Activated T-cell treated with anti-CD3 and anti-CD28 coated beads for 4 hours (primary cell): ENCODE data around the gene DCAF10.
"Not testable (repeated sequence)": the region's sequence is repeated elsewhere in the genome, so short reads cannot be mapped to it uniquely, and the experiment has no call there.

ENCODE experiments used
- DNase-seq: peaks from one replicate; pipeline ENCODE4 v3.0.0-alpha.2; 2020

Gene DCAF10

DNA sequence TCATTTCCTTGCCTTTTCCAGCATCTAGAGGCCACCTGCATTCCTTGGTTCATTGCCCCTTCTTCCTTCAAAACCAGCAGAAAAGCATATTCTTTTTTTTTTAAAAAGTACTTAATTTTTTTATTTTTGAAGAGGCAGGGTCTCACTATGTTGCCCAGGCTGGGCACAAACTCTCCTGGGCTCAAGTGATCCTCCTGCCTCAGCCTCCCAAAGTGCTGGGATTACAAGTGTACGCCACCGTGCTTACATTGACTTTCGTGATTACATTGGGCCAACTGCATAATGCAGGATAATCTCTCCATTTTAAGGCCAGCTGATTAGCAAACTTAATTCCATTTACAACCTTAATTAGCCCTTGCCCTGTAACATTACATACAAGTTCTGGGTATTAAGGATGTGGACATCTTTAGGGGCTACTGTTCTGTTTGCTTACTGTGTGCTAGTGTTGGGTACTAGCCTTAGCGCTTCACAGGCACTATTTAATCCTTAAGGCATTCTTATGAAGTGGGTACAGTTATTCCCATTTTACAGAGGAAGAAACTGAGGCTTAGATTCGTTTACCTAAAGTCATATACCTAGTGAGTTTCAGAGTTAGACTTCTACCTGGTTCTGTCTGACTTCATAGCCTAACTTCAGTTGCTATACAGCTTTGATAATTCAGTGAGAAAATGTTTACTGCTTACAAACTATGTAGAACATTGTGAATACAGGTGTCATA, 69.6 kb downstream of the DCAF10 start:
- no peak for DNase-seq

DNA sequence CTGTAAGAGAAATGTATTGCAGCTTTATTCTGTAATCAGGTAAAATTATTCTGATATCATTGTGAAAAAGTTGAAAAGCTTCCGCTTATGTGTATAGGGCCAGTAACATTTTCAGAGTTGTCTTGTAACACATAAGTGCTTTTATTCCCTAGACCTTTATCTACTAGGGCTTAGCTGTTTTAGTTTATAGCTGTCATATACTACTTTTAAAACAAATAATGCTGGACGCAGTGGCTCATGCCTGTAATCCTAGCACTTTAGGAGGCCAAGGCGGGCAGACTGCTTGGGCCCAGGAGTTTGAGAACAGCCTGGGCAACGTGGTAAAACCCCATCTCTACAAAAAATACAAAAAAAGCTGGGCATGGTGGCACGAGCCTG, 70.2 kb downstream of the DCAF10 start:
- no peak for DNase-seq

DNA sequence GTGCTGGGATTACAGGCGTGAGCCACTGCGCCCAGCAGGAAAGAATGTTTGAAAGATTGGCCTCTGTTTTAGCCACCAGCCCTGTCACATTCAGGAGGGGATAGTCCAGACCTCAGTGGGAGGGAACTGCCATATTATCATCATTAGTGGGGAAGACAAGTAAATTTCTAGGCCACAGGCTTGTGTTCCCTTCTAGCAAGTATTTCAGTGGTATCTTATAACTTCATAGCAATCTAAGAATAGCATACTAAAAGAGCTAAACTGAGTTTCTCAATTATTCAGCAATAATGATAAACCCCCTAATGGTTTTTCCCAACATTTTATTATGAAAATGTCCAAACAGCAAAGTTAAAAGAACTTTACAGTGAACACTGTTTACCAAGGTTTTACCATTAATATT, 73.4 kb downstream of the DCAF10 start:
- DNase-seq: no peak

DNA sequence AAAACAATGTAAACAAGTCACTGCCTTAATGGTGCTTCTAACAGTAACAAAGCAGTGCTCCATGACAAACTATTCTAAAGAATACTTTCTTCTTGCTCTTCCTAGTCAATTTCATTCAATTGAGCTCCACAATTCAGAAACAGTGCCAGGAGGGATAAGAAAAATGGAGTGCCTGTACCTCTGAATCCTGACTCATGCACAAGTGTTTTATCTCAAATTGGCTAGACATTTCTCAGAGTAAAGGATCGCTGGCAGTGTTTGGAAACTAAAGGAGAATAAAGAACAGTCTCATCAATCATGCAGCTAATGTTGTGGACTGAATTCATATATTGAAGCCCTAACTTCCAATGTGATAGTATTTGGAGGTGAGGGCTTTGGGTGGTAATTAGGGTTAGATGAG, 75.8 kb downstream of the DCAF10 start:
- no peak for DNase-seq

DNA sequence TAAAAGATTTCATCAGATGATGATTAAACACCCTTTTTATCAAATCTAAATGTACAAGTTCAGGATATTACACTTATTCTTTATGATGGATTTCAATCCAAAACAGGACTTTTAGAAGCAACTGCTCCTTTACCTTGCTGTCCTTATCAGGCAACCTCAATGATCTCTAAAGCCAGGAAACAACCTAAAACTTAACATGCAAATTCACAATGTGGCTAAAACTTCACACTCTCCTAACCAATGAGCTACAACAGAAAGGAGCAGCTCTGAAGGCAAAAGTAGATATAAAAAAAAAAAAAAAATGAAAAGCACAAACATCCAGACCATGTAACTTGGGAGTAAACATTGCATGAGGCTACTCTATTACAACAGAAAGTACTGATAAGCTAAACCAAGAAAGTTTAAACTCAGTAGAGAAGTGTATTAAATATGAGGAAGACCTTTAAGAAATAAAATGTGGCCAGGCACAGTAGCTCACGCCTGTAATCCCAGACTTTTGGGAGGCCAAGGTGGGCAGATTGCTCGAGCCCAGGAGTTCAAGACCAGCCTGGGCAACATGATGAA, 80.4 kb downstream of the DCAF10 start:
- no peak for DNase-seq

DNA sequence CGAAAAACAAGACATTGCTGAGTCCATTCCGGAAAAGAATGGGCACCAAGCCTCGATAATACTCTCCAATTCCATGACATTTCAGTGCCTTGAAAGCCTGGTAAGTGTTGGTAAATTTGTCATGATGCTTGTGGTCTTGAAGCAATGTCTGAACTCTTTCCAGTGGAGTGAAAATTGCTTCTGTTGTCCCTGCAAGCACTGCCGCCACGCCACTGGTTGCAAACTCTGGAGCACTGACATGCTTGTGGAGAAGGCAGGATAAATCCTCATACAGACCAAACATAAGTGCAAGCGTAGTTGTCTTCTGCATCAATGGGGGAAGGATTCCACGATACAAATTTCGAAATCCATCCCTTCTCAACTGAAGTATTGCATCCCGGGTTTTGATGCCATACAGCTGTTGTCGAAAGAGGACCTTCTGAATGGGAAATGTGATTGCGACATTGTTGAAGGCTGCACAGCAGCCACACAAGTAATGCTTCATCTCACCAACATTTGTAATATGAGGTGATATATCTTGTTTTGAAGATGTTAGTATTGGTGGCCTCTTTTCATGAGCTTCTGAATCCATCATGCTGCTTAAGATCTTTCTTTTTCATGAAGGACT, 87.5 kb downstream of the DCAF10 start:
- DNase-seq: not testable (repeated sequence)

DNA sequence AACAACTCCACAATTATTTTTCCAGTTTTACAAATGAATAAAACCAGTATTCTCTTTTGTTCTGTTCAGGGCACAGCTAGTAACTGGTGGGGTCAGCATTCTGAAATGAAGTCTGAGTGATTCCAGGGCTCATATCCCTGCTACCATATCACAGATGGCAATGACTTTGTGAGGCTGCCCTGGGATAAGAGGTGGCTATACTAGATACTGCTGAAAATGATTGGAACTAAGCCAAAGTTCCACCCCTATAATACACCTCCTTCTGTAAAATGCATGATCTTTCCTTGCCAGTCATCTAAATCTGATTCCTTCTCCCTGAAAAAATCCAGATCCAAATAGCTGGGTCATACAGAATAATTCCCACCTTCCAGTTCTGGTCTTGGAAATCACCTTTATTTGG, 88.9 kb downstream of the DCAF10 start:
- DNase-seq: no peak

DNA sequence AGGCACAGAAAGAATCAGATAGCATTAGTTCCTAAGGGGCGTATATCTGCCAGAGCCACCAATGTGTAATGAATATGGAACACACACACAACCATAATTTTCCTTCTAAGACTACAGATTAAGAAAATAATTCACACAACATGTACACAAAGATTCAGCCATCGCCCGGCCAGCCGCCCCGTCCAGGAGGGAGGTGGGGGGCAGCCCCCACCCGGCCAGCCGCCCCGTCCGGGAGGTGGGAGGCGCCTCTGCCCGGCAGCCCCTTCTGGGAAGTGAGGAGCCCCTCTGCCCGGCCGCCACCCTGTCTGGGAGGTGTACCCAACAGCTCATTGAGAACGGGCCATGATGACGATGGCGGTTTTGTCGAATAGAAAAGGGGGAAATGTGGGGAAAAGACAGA, 90.4 kb downstream of the DCAF10 start:
- DNase-seq: not testable (repeated sequence)

DNA sequence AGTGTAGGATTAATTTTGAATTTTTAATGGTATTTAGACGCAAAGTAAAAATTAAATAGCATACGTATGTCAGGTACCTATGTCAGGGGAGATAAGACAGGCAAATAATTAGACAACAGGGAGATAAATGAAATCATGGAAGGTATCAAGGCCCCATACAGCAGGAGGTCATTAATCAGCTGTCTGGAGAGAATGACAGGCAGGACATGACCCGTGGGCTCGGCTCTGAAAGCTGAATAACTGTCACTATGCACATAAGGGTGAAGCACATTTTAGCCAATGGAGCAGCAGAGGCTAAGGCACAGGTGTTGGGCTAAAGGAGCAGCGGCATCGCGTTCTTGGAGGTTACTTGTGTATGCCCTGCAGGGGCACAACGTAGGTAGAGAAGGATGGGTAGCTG, 91.5 kb downstream of the DCAF10 start:
- DNase-seq: no peak

DNA sequence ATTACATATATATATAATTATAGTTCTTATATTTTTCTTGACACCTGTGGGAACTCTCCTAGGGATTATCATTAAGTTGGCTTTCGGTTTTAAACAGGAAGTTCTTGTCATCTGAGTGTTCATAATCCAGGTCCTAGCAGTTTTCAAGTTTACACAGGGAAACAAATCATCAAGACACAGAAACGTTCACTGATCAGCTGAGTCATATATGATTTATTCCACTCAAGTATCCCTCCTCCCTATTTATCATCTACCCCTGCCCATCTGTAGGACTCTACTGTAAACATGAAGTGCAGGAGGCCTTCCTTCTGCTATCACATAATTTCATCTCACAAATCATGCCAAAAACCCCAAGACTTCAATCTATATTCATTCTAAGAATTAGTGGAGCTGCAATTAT, 97.1 kb downstream of the DCAF10 start:
- DNase-seq: no peak

DNA sequence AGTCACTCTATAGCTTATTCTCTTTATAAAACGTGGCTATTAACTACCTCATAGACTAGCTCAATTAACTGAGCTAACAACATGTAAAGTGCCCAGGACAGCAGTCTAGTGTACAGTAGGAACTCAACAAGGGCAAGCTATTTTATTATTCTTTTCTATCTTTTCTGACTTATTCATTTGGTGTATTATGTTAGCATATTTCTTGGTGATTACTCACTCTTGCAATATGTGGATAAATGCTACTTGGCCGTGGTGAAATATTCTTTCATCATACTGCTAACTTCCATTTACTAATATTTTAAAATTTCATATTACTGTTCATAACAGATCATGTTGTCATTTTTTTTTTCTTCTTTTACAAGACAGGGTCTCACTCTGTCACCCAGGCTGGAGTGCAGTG, 98.4 kb downstream of the DCAF10 start:
- DNase-seq: no peak

DNA sequence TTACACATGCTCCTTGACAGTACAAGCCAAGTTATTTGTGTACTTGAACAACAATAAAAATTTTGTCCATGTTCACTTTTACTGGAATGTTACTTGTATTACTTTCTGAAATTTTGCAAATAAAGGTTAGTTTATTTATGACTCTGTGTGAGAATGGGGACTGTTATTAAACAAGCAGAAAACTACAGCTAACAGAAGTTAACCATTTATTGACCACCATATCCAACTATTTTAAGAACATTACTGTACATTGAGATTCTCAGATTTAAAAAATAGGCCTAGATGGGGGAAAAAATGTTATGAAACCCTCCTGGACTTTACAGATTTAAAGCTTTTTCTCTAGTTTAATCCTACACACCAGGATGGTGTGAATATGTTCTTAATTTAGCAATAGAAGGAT, 101.5 kb downstream of the DCAF10 start:
- no peak for DNase-seq

DNA sequence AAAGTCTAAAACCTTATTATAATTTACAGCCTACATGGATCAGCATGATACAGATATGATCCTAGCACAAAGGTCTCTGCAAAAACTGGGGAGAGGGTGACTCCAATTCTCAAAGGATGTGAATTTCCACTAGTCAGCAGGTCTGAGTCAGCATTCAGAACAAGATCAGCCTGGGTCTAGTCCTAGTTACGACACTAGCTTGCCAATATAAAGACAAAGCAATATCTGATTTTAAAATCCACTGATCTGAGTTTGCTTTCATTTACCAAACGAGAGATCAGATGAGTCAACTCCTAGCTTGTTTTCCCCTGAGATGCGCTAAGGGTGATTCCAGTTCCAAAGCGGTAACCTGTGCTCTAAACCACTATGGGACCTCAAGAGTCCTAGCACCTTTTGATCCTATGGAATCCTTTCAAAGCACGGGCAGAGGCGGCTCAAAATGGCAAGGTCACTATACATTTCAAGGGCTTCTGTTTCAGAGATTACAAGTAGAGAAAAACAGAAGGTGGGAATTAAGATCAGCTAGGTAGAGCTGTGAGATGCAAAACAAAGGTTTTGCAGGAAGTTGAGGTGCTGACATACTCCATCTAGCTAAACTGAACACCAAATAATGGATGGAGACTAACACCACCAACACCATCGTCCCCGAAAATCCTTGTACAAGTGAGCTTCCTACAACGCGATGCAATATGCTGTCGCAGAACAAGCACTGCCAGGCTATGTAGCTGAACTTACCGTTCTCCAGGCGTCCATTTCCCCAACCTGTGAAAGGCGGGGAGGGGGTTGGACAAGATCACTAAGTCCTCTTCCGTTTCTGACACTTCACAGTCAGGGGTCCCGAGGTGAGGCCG, 102.4 kb downstream of the DCAF10 start:
- DNase-seq: no peak

DNA sequence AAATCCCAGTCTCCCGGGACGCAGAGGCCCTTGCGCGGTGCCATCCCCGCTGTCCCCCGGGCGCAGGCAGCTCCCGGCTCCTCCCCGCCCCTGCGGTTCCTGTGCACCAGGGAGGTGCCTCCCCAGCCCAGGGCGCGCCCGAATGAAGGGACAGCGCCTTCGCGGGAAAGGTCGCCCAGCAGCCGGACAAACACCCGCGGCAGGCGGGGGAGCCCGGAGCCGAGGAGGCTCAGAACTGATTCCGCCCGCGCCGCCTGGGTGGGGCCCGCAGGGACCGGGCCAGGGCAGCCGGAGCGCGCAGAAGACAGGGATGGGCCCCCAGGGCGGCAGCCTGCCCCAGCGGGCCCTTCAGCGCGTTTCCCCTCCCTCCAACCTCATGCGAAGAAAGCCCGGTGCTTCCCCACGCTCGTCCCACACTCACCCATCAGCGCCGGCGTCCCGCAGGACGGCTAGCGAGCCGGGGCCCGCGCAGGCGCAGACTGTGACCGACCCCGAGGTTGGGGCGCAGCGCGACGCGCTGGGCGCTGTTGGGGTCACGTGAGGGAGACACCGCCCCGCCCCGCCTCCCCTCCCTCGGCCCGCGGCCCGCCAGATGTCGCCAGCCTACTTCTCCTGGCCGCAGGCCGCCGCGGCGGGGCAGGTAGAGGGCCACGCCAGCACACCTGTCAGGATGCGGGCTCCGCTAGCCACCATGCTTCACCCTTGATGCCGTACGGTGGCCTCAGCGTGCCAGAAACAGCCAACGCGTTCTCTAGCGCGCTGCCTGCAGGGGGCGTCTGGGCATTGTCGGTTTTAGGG, 103.2 kb downstream of the DCAF10 start, which contains the start of gene SLC25A51:
Gene SLC25A51, minus strand, starts transcription at position 481 of the 798 bp plus-strand sequence. CDS start 15,577 bp downstream, outside the sequence.
- peak; percentile 95 for DNase-seq

DNA sequence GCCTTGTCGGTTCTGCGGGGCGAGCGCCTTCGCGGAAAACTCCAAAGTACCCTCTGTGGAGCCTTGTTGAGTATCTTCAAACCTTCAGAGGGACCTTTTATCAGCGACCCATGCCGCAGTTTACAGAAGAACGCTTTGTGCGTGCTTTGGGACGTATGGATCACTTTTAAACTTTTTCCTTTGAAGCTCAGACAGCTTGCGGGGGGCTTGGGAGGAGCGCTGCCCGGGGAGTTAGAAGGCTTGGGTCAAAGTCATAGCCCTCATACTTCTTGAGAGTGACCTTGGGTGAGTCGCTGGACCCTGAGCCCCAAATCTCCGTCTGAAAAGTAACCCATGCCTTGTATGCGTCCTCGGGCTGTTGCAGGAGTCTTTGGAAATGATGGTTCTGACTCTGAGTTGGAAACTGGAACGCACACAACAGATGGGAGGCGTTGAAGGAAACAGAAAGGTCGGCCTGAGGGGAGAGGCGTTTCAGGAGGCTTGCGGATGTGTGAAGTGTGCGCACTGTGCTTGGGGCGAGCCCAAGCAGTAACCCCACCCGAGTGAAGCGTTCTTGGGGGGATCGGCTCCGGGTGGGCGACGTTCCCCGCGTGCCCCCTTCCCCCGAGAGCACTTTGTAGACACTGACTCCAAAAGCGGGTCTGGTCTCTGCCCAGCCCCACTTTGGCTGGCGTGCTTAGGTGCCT, 104.0 kb downstream of the DCAF10 start:
- no peak for DNase-seq

DNA sequence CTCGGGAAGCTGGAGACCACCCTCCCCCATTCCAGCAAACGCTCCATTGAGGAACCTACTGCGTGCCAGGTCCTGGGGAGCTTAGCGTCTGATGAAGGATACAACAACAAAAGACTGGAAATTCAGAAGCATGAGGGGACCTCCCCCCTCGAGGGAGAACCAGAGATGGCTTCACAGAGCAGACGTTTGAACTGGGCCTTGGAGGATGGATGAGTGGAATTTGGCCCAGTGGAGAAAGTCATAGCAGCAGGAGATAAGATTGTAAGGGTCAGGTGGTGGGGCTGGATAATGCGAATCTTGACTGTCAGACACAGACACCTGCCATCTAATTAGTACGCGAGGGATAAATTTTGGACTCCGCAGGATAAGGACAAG, 104.5 kb downstream of the DCAF10 start:
- DNase-seq: no peak

DNA sequence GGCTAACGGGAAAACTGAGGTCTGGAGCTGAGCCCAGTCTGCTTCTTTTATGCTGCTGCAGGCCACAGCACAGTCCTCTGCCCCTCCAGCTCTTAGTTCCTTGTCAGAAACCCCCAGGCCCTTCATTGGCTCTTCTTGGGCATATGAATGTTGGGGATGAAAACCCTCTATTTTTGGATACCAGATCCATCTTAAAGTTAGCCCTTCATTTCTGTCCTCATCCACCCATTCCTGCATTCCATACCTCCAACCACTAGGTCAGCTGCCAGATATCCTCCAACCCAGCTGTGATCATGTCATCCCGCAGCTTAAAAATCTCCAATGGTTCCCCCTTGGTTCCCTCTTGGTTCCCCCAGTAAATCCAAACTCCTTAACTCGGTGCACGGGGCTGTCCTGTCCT, 105.2 kb downstream of the DCAF10 start:
- no peak for DNase-seq

DNA sequence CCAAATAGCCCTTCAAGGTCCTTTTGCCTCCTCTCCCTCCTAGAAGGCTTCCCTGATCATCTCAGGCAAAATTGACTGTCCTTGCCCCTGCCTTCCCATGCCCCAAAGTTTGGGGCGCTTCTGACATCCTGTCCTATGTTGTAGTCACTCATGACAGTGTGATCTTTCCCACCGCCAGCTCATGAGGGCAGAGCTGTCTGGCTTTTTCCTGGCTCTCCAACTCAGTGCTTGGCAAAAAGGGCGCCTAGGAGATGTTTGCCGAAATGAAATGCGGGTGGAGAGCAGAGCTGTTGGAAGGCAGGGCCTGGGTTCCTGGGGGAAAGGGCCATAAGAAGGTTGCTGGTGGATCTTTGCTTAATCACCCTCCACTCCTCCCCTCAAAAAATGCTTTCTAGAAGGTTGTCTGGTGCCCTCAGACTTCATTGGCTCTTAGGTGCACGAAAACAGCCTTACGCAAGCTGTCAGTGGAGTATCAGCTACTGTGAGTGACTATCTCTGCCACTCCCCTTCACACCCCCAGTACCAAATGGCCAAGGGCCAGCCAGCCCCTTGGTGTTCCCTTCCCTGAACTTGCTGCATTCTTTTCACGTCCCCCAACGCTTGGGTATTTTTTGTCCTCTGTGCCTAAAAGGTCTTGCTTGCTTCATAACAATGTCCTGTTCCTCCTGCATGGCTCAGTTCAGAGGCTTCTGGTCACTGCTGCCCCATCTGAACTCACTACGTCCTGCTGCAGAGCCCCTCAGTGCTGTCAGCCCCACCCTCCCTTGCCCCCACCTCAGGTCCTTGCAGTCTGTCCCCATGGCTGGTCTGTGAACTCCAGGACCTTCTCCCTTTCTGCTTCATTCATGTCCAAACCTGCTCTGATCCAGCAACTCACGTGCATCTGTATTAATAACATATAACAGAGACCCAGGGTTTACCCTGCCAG, 106.0 kb downstream of the DCAF10 start:
- no peak for DNase-seq

DNA sequence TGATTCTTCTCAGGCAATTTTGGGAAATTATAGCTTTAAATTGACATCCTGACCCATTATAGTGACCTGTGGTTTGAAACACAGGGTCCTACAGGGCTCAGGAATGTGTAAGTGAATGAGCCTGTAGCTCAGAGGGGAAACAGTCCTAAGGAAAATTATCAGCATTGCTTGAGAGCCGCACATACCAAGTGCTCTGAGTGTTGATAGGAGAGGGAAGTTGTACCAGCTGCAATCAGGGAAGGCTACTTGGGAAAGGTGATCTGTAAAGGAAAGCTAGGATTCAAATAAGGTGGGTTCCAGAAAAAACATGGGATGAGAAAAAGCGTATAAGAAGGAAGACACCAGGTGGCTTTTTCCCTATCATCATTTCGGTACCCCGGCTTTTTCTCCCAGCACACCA, 107.7 kb downstream of the DCAF10 start:
- DNase-seq: no peak

DNA sequence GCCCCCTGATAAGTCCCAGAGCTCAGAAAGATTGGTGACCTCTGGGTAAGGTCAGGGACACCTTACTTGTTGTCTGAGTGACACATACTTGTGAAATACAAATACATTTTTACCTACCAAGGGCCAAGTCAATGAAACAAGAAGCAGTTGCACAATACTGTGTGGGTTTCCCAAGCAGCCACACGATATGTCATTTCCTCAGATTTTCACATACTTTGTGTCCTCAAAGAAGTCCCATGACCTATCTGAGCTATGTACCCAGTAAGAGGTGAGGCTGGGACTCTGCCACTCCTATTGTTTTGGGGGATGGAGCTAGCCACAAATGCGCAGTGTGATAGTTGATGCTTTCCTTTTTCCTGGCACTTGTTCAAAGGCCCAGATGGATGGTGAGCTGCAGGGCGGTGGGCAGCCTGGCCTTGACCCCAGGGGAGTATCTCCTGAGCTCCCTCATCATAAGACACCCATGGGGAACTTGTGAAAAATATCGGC, 108.1 kb downstream of the DCAF10 start:
- no peak for DNase-seq

DNA sequence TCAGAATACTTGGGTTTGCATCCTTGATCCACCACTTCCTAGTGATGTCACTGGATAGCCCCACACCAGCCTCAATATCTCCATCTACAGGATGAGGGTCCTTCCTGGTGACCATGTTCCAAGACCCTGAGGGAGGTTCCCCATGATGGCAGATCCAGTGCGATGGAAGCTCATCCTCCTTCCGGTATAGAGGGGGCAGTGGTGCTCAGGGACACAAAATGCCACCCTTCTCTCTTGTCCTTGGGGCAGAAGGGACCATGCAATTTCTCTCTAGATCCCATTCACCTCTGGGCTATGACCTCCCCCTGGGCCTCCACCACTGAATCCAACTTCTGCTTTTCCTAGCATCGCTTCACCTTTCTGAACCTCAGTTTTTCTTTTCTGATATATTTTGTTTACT, 108.7 kb downstream of the DCAF10 start:
- DNase-seq: no peak
